IMR-90 (cell line): ENCODE data around the gene GPA33. TPM values are rescaled to one million over a fixed set of nuclear protein-coding genes. Genes with fewer than 3 reads are reported as not detected.

Experiments
- ATAC-seq: fragments of 200-7000 bp; cut with Tn5 transposase; 2 replicates; pipeline ENCODE4 v1.9.1; 2020; ENCODE audit warnings: low read depth, mild to moderate bottlenecking, moderate library complexity
- BruUV-seq: library from RNA; stranded (reverse); fragments of 400-500 nt; replicated peaks from 2 replicates; lab custom pipeline; 2021; lab: Mats Ljungman, UMichigan
- CTCF ChIA-PET: fragments of 300-600 bp; formaldehyde crosslinking; extraction: SDS; loops from one replicate; lab custom pipeline; 2021; ENCODE audit warnings: antibody characterized with exemption; lab: Yijun Ruan, JAX
- POLR2A ChIA-PET: fragments of 300-600 bp; sonication (Branson Sonifier 250); formaldehyde crosslinking; loops from one replicate; lab custom pipeline; 2022; ENCODE audit warnings: antibody characterized with exemption; ENCODE audit not compliant: unreplicated experiment; lab: Charles Lee
- DNase-seq: peaks from one replicate; pipeline ENCODE4 v3.0.0; 2013
- H2AFZ ChIP-seq: replicated peaks from 2 replicates; pipeline ENCODE3; 2013; ENCODE audit warnings: low read length, mild to moderate bottlenecking; ENCODE audit not compliant: poor library complexity
- H2AK5ac ChIP-seq: 2 replicates; pipeline ENCODE4 v1.6.1; 2013; ENCODE audit warnings: low read depth, low read length, inconsistent platforms
- H2AK9ac ChIP-seq: replicated peaks from 2 replicates; pipeline ENCODE3; 2013; ENCODE audit warnings: mild to moderate bottlenecking, low read depth, low read length, moderate library complexity; ENCODE audit not compliant: poor library complexity
- H2BK120ac ChIP-seq: 2 replicates; pipeline ENCODE4 v1.6.1; 2013; ENCODE audit warnings: low read depth, low read length, inconsistent platforms
- H2BK15ac ChIP-seq: 3 replicates; pipeline ENCODE4 v1.6.1; 2013; ENCODE audit warnings: low read depth, low read length, inconsistent platforms
- H2BK20ac ChIP-seq: 2 replicates; pipeline ENCODE4 v1.6.1; 2013; ENCODE audit warnings: low read depth, mild to moderate bottlenecking, inconsistent platforms, low read length, moderate library complexity
- H2BK5ac ChIP-seq: 2 replicates; pipeline ENCODE4 v1.6.1; 2013; ENCODE audit warnings: mild to moderate bottlenecking, low read depth, low read length, inconsistent platforms; ENCODE audit not compliant: poor library complexity, severe bottlenecking
- H3K14ac ChIP-seq: replicated peaks from 2 replicates; pipeline ENCODE4 v1.6.1; 2013; ENCODE audit warnings: low read depth, low read length, inconsistent platforms
- H3K18ac ChIP-seq: 2 replicates; pipeline ENCODE4 v1.6.1; 2013; ENCODE audit warnings: low read depth, low read length, control low read depth
- H3K23ac ChIP-seq: 2 replicates; pipeline ENCODE4 v1.6.1; 2013; ENCODE audit warnings: low read depth, low read length, inconsistent platforms
- H3K27ac ChIP-seq: 2 replicates; pipeline ENCODE4 v1.5.1; 2013; ENCODE audit warnings: mild to moderate bottlenecking, control low read depth, low read length; ENCODE audit not compliant: insufficient read depth
- H3K27me3 ChIP-seq: 2 replicates; pipeline ENCODE4 v1.6.1; 2013; ENCODE audit warnings: low read length; ENCODE audit not compliant: control insufficient read depth, insufficient read depth
- H3K36me3 ChIP-seq: 2 replicates; pipeline ENCODE4 v1.6.1; 2013; ENCODE audit warnings: low read length, mixed read lengths; ENCODE audit not compliant: control insufficient read depth, insufficient read depth
- H3K4ac ChIP-seq: 2 replicates; pipeline ENCODE4 v1.6.1; 2013; ENCODE audit warnings: low read depth, low read length, inconsistent platforms
- H3K4me1 ChIP-seq: 2 replicates; pipeline ENCODE4 v1.6.1; 2013; ENCODE audit warnings: low read length, mixed read lengths; ENCODE audit not compliant: control insufficient read depth, insufficient read depth
- H3K4me2 ChIP-seq: 2 replicates; pipeline ENCODE4 v1.6.1; 2013; ENCODE audit warnings: low read depth, mild to moderate bottlenecking, control low read depth, low read length, moderate library complexity
- H3K4me3 ChIP-seq: 2 replicates; pipeline ENCODE4 v1.5.1; 2013; ENCODE audit warnings: low read depth, mild to moderate bottlenecking, control low read depth, low read length, moderate library complexity; ENCODE audit not compliant: insufficient read depth
- H3K56ac ChIP-seq: 2 replicates; pipeline ENCODE4 v1.6.1; 2013; ENCODE audit warnings: low read length, inconsistent platforms; ENCODE audit not compliant: insufficient read depth; ENCODE audit errors: extremely low read depth
- H3K79me1 ChIP-seq, 2 experiments: 2 replicates each; pipeline ENCODE4 v1.6.1; 2013; ENCODE audit warnings: low read length in 2 of 2, inconsistent platforms in 1 of 2, low read depth in 1 of 2
- H3K9ac ChIP-seq: 2 replicates; pipeline ENCODE4 v1.6.1; 2013; ENCODE audit warnings: low read depth, low read length, control low read depth
- H3K9me1 ChIP-seq: 2 replicates; pipeline ENCODE4 v1.6.1; 2013; ENCODE audit warnings: low read length, inconsistent platforms; ENCODE audit not compliant: insufficient read depth
- H3K9me3 ChIP-seq: 2 replicates; pipeline ENCODE4 v1.6.1; 2013; ENCODE audit warnings: low read length; ENCODE audit not compliant: control insufficient read depth, insufficient read depth
- H4K20me1 ChIP-seq: 2 replicates; pipeline ENCODE4 v1.6.1; 2013; ENCODE audit warnings: low read length, inconsistent platforms; ENCODE audit not compliant: insufficient read depth
- H4K5ac ChIP-seq: 2 replicates; pipeline ENCODE4 v1.6.1; 2013; ENCODE audit warnings: mild to moderate bottlenecking, low read depth, low read length, control low read depth
- H4K8ac ChIP-seq, 2 experiments: 2 replicates each; pipeline ENCODE4 v1.6.1; 2013; ENCODE audit warnings: low read depth in 2 of 2, low read length in 2 of 2, control low read depth in 1 of 2, inconsistent platforms in 1 of 2
- H4K91ac ChIP-seq: 2 replicates; pipeline ENCODE4 v1.6.1; 2013; ENCODE audit warnings: low read depth, low read length, inconsistent platforms; ENCODE audit not compliant: insufficient read depth
- BHLHE40 ChIP-seq: fragments of 150-350 bp; IDR thresholded peaks from 2 replicates; pipeline ENCODE4 v1.6.1; 2016; ENCODE audit warnings: mild to moderate bottlenecking, low read depth, low read length
- CEBPB ChIP-seq: IDR thresholded peaks from 2 replicates; pipeline ENCODE4 v1.6.1; 2012; ENCODE audit warnings: low read depth, low read length, improper control_type of control experiment
- CHD1 ChIP-seq: IDR thresholded peaks from 2 replicates; pipeline ENCODE4 v1.6.1; 2012; ENCODE audit warnings: low read depth, low read length, improper control_type of control experiment
- FOS ChIP-seq: fragments of 150-350 bp; IDR thresholded peaks from 2 replicates; pipeline ENCODE4 v1.6.1; 2016; ENCODE audit warnings: low read depth, low read length
- MAFK ChIP-seq: IDR thresholded peaks from 2 replicates; pipeline ENCODE4 v1.6.1; 2012; ENCODE audit warnings: low read depth, low read length, improper control_type of control experiment
- MAZ ChIP-seq: IDR thresholded peaks from 2 replicates; pipeline ENCODE4 v1.6.1; 2012; ENCODE audit warnings: low read depth, mild to moderate bottlenecking, low read length, improper control_type of control experiment, moderate library complexity, borderline replicate concordance
- MXI1 ChIP-seq: IDR thresholded peaks from 2 replicates; pipeline ENCODE4 v1.6.1; 2012; ENCODE audit warnings: low read depth, mild to moderate bottlenecking, low read length, moderate library complexity, borderline replicate concordance
- NFE2L2 ChIP-seq: fragments of 150-350 bp; IDR thresholded peaks from 2 replicates; pipeline ENCODE4 v1.6.1; 2016; ENCODE audit warnings: low read depth, mild to moderate bottlenecking, low read length
- POLR2A ChIP-seq: IDR thresholded peaks from 2 replicates; pipeline ENCODE4 v1.6.1; 2012; ENCODE audit warnings: mild to moderate bottlenecking, low read depth, low read length
- RAD21 ChIP-seq: IDR thresholded peaks from 2 replicates; pipeline ENCODE4 v1.6.1; 2012; ENCODE audit warnings: low read length, improper control_type of control experiment
- RCOR1 ChIP-seq: IDR thresholded peaks from 2 replicates; pipeline ENCODE4 v1.6.1; 2012; ENCODE audit warnings: mild to moderate bottlenecking, low read length, improper control_type of control experiment; ENCODE audit not compliant: insufficient replicate concordance
- RFX5 ChIP-seq: IDR thresholded peaks from 2 replicates; pipeline ENCODE4 v1.8.0; 2012; ENCODE audit warnings: low read depth, mild to moderate bottlenecking, low read length, moderate library complexity
- SMC3 ChIP-seq: fragments of 150-350 bp; IDR thresholded peaks from 2 replicates; pipeline ENCODE4 v1.6.1; 2016; ENCODE audit warnings: low read depth, mild to moderate bottlenecking, antibody characterized with exemption, low read length, moderate library complexity
- WGBS, 2 experiments: methylation state at CpG; one replicate each; pipeline versions ENCODE4 v1.1.5 to v1.1.7; 2013; ENCODE audit warnings: missing lambda C conversion rate in 2 of 2; ENCODE audit not compliant: insufficient read length in 1 of 2; ENCODE audit errors: extremely low coverage in 2 of 2; 5-methylcytosine and 5-hydroxymethylcytosine counted together
- dilution Hi-C: fragments of 300-500 bp; cut with HindIII; formaldehyde crosslinking; loops from one replicate; pipeline ENCODE4 v1.14.3; 2018; ENCODE audit warnings: low sequenced_read_pairs; ENCODE audit not compliant: unreplicated experiment
- in situ Hi-C: fragments of 300-500 bp; cut with MboI; formaldehyde crosslinking; loops from 3 replicates; pipeline ENCODE4 v1.14.3; 2019; ENCODE audit warnings: low sequenced_read_pairs, inconsistent platforms, mixed read lengths
- intact Hi-C: fragments of 100-400 bp; cut with micrococcal nuclease; formaldehyde crosslinking; loops from 2 replicates; pipeline ENCODE4 v1.10.0; 2022
- polyA plus RNA-seq, 3 experiments: library from polyadenylated mRNA; depleted of rRNA; stranded (reverse); fragments of >200 nt; gene quantifications; 2 replicates each; pipeline ENCODE4 v1.2.3, GENCODE V29; 2012; ENCODE audit warnings: low replicate concordance in 1 of 3
- total RNA-seq: library from RNA; depleted of rRNA; stranded (reverse); fragments of >200 nt; gene quantifications from 2 replicates; pipeline ENCODE4 v1.2.3, GENCODE V29; 2012
- TF ChIP-seq, protein P1 (sequence below): fragments of 150-350 bp; IDR thresholded peaks from 2 replicates; pipeline ENCODE4 v1.6.1; 2017; ENCODE audit warnings: mild to moderate bottlenecking, antibody characterized with exemption, low read length, low read depth
- TF ChIP-seq, protein P2 (sequence below): conservative IDR thresholded peaks from 2 replicates; pipeline ENCODE4 v1.5.1; 2012; ENCODE audit warnings: mild to moderate bottlenecking, low read depth, low read length, improper control_type of control experiment
- TF ChIP-seq, protein P3 (sequence below): fragments of 150-350 bp; IDR thresholded peaks from 2 replicates; pipeline ENCODE4 v1.6.1; 2016; ENCODE audit warnings: low read depth, mild to moderate bottlenecking, low read length, moderate library complexity, borderline replicate concordance

Gene GPA33
- total and polyA plus RNA-seq, 2 of the 4 experiments (the other 2 are of a cell fraction): not detected

DNA sequence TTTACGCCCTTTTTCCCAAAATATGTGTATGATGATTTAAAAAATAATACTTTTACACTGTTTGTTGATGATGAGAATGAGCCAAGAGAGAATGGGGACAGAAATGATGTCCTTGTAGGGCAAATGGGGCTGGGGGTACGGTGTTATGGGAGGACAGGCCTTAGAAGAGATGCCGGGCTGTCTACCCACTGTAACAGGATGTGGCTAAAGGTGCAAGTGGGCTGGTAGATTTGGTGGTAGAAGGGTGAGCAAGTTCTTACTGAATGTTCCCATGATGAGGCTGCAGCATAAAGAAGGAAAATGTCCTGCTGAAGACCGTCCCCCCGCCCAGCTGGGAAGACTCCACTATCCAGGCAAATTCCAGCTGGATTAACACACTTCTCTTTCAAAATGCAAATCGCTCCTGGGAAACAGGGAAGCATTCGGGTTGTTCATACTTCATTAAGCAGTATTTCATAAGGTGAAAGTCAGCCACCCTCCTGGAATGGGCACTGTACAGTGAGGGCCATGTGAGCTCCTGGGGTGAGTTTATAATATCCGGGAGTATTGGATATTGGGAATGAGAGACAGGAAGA, 14.0 kb downstream of the GPA33 start:
- Histone ChIP-seq H3K4me3 (no peak overlapping the region), H3K36me3 (no peaks in the 10 kb centered on the region), H2AK9ac (no peak overlapping the region), H3K9ac (no peak overlapping the region), H3K27me3 (no peaks in the 10 kb centered on the region; the same call in 1 of the 2 replicates), H4K5ac (no peak overlapping the region), H2AFZ (no peak overlapping the region), H2BK20ac (no peak overlapping the region), H4K8ac (no peak overlapping the region), H2BK15ac (no peak overlapping the region), H3K4me1 (no peaks in the 10 kb centered on the region), H3K56ac (no peak overlapping the region), H3K9me1 (no peaks in the 10 kb centered on the region), H3K4me2 (no peak overlapping the region), H3K27ac (no peak overlapping the region), H2BK5ac (no peak overlapping the region), H3K18ac (no peak overlapping the region), H3K14ac (no peak overlapping the region), H4K91ac (no peak overlapping the region), H3K23ac (no peak overlapping the region), H3K9me3 (no peaks in the 10 kb centered on the region), H2BK120ac (no peak overlapping the region), H2AK5ac (no peak overlapping the region), H3K79me1 (no peaks in the 10 kb centered on the region), H4K20me1 (no peaks in the 10 kb centered on the region), H3K4ac (no peak overlapping the region)
- DNase-seq (no peak), ATAC-seq (no peak)
- no peak for TF ChIP-seq CEBPB
- TF ChIP-seq POLR2A: no peak
- TF ChIP-seq NFE2L2: no peak
- no peak for TF ChIP-seq MAFK
- no peak for TF ChIP-seq BHLHE40
- TF ChIP-seq SMC3: no peak
- TF ChIP-seq, protein P1, sequence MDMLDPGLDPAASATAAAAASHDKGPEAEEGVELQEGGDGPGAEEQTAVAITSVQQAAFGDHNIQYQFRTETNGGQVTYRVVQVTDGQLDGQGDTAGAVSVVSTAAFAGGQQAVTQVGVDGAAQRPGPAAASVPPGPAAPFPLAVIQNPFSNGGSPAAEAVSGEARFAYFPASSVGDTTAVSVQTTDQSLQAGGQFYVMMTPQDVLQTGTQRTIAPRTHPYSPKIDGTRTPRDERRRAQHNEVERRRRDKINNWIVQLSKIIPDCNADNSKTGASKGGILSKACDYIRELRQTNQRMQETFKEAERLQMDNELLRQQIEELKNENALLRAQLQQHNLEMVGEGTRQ: no peak
- TF ChIP-seq, protein P2, sequence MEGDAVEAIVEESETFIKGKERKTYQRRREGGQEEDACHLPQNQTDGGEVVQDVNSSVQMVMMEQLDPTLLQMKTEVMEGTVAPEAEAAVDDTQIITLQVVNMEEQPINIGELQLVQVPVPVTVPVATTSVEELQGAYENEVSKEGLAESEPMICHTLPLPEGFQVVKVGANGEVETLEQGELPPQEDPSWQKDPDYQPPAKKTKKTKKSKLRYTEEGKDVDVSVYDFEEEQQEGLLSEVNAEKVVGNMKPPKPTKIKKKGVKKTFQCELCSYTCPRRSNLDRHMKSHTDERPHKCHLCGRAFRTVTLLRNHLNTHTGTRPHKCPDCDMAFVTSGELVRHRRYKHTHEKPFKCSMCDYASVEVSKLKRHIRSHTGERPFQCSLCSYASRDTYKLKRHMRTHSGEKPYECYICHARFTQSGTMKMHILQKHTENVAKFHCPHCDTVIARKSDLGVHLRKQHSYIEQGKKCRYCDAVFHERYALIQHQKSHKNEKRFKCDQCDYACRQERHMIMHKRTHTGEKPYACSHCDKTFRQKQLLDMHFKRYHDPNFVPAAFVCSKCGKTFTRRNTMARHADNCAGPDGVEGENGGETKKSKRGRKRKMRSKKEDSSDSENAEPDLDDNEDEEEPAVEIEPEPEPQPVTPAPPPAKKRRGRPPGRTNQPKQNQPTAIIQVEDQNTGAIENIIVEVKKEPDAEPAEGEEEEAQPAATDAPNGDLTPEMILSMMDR: no peak
- no peak for TF ChIP-seq FOS
- no peak for TF ChIP-seq RFX5
- no peak for TF ChIP-seq RCOR1
- TF ChIP-seq MXI1: no peak
- TF ChIP-seq MAZ: no peak
- TF ChIP-seq RAD21: no peak
- TF ChIP-seq CHD1: no peak
- TF ChIP-seq, protein P3, sequence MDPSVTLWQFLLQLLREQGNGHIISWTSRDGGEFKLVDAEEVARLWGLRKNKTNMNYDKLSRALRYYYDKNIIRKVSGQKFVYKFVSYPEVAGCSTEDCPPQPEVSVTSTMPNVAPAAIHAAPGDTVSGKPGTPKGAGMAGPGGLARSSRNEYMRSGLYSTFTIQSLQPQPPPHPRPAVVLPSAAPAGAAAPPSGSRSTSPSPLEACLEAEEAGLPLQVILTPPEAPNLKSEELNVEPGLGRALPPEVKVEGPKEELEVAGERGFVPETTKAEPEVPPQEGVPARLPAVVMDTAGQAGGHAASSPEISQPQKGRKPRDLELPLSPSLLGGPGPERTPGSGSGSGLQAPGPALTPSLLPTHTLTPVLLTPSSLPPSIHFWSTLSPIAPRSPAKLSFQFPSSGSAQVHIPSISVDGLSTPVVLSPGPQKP: no peak
- BruUV-seq: no TSS peak
- in situ Hi-C loops: no loop called here
- dilution Hi-C loops: no loop called here
- WGBS, 2 experiments: no CpG with 5 or more reads among the region's 8 CpGs
- ChIA-PET POLR2A (no interaction called here), CTCF (no interaction called here)
- intact Hi-C loops: no loop called here
